ENCODE results near the gene RANBP17.
"Not testable (repeated sequence)": the region's sequence is repeated elsewhere in the genome, so short reads cannot be mapped to it uniquely, and the experiment has no call there.

The RANBP17 gene

GRCh38 chr5:171157276-171157675 lies 295.5 kb downstream of the RANBP17 start:
- DNase-seq (ENCODE audit: low spot score) = no peak

- DNase-seq (ENCODE audit: low spot score) = no peak
These were observed 296.0 kb downstream of the RANBP17 start for GRCh38 chr5:171157775-171158174.

- no peak for DNase-seq (ENCODE audit: low spot score)
These were observed 296.8 kb downstream of the RANBP17 start for GRCh38 chr5:171158581-171158980.

- peak; percentile 97 for DNase-seq (ENCODE audit: low spot score)
These were observed 300.3 kb downstream of the RANBP17 start for GRCh38 chr5:171162165-171162564.

GRCh38 chr5:171162596-171162995 lies 300.8 kb downstream of the RANBP17 start:
- no peak for DNase-seq (ENCODE audit: low spot score)

GRCh38 chr5:171166766-171167165 lies 304.9 kb downstream of the RANBP17 start:
- DNase-seq (ENCODE audit: low spot score) = no peak

- DNase-seq (ENCODE audit: low spot score) = no peak
These were observed 306.4 kb downstream of the RANBP17 start for GRCh38 chr5:171168171-171168570.

- DNase-seq (ENCODE audit: low spot score) = not testable (repeated sequence)
These were observed 313.1 kb downstream of the RANBP17 start for GRCh38 chr5:171174960-171175359.

GRCh38 chr5:171175746-171176145 lies 313.9 kb downstream of the RANBP17 start:
- DNase-seq (ENCODE audit: low spot score) = no peak

GRCh38 chr5:171178190-171178589 lies 316.4 kb downstream of the RANBP17 start:
- DNase-seq (ENCODE audit: low spot score) = not testable (repeated sequence)

GRCh38 chr5:171188016-171188415 lies 326.2 kb downstream of the RANBP17 start:
- no peak for DNase-seq (ENCODE audit: low spot score)

- no peak for DNase-seq (ENCODE audit: low spot score)
These were observed 327.6 kb downstream of the RANBP17 start for GRCh38 chr5:171189442-171189841.

- DNase-seq (ENCODE audit: low spot score) = no peak
These were observed 330.3 kb downstream of the RANBP17 start for GRCh38 chr5:171192111-171192510.

- peak; percentile 64 for DNase-seq (ENCODE audit: low spot score)
These were observed 339.5 kb downstream of the RANBP17 start for GRCh38 chr5:171201310-171201709.

GRCh38 chr5:171205375-171205774 lies 343.6 kb downstream of the RANBP17 start:
- DNase-seq (ENCODE audit: low spot score) = no peak

GRCh38 chr5:171207256-171207847 lies 345.5 kb downstream of the RANBP17 start:
- peak; percentile 49 for DNase-seq (ENCODE audit: low spot score)

GRCh38 chr5:171221916-171222315 lies 360.1 kb downstream of the RANBP17 start:
- DNase-seq (ENCODE audit: low spot score) = no peak

GRCh38 chr5:171223927-171224326 lies 362.1 kb downstream of the RANBP17 start:
- DNase-seq (ENCODE audit: low spot score) = no peak

GRCh38 chr5:171226096-171226754 lies 364.4 kb downstream of the RANBP17 start:
- peak; percentile 10 for DNase-seq (ENCODE audit: low spot score)

- DNase-seq (ENCODE audit: low spot score) = no peak
These were observed 365.0 kb downstream of the RANBP17 start for GRCh38 chr5:171226864-171227263.

- no peak for DNase-seq (ENCODE audit: low spot score)
These were observed 374.8 kb downstream of the RANBP17 start for GRCh38 chr5:171236651-171237050.

GRCh38 chr5:171242521-171242920 lies 380.7 kb downstream of the RANBP17 start:
- DNase-seq (ENCODE audit: low spot score) = no peak

- DNase-seq (ENCODE audit: low spot score) = no peak
These were observed 384.4 kb downstream of the RANBP17 start for GRCh38 chr5:171246231-171246630.

GRCh38 chr5:171249460-171249859 lies 387.6 kb downstream of the RANBP17 start:
- DNase-seq (ENCODE audit: low spot score) = no peak
